Measurements from ENCODE around the gene PIGQ.

GRCh38 chr16:522320-523096, 47.3 kb upstream of the PIGQ start:
- no peak for TF ChIP-seq RARB (CRISPR knock-in tag; IDR thresholded peaks at IDR 0.05)
- no peak for TF ChIP-seq ZFP30 (CRISPR knock-in tag; IDR thresholded peaks at IDR 0.05)
- TF ChIP-seq ISL1 (CRISPR knock-in tag; IDR thresholded peaks at IDR 0.05), result no peak
- TF ChIP-seq BACH2 (CRISPR knock-in tag; IDR thresholded peaks at IDR 0.05; ENCODE audit: borderline replicate concordance), result no peak
- no peak for TF ChIP-seq PATZ1 (CRISPR knock-in tag; IDR thresholded peaks at IDR 0.05; ENCODE audit: borderline replicate concordance)
- no peak for TF ChIP-seq TSHZ2 (CRISPR knock-in tag; IDR thresholded peaks at IDR 0.05)
- TF ChIP-seq SNAI2 (CRISPR knock-in tag; IDR thresholded peaks at IDR 0.05), result no peak
- no peak for TF ChIP-seq ZC3H10 (CRISPR knock-in tag; IDR thresholded peaks at IDR 0.05)
